PFSK-1 (cell line): ENCODE results near the gene APPL2.

Experiments
- POLR2AphosphoS5 ChIP-seq: IDR thresholded peaks from 2 replicates; pipeline ENCODE4 v1.6.1; 2012; ENCODE audit warnings: low read depth, mild to moderate bottlenecking, control low read depth, low read length, moderate library complexity
- SIN3A ChIP-seq: IDR thresholded peaks from 2 replicates; pipeline ENCODE4 v1.6.1; 2012; ENCODE audit warnings: mild to moderate bottlenecking, low read length, moderate library complexity, borderline replicate concordance; ENCODE audit not compliant: insufficient read depth
- TAF1 ChIP-seq: IDR thresholded peaks from 2 replicates; pipeline ENCODE4 v1.6.1; 2012; ENCODE audit warnings: low read length, control low read depth, borderline replicate concordance; ENCODE audit not compliant: insufficient read depth
- TF ChIP-seq, protein P1 (sequence below), 2 experiments: IDR thresholded peaks; 2 replicates each; pipeline versions ENCODE4 v1.6.1 to v1.8.0; 2011 to 2012; ENCODE audit warnings: low read depth in 2 of 2, low read length in 2 of 2, control low read depth in 1 of 2, inconsistent platforms in 1 of 2, mild to moderate bottlenecking in 1 of 2, moderate library complexity in 1 of 2; ENCODE audit not compliant: insufficient read depth in 1 of 2

DNA sequence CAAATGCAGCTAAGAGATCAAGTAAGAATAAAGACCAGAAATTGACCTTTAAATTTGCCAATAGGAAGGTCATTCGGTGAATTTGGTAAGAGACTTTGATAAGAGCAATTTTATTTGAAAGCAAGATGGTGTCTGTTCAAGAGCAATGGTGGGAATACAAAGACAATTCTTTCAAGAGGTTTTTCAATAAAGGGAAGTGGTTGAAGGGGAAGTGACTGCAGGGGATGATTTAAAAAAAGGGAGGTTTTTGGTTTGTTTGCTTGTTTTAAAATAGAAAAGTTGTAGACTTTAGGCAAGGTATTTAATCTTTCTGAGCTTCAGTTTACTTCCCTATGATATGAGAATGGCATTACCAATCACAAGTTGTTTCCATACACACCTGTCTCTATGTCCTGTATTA lies 4.3 kb upstream of the APPL2 start:
- TF ChIP-seq, protein P1, sequence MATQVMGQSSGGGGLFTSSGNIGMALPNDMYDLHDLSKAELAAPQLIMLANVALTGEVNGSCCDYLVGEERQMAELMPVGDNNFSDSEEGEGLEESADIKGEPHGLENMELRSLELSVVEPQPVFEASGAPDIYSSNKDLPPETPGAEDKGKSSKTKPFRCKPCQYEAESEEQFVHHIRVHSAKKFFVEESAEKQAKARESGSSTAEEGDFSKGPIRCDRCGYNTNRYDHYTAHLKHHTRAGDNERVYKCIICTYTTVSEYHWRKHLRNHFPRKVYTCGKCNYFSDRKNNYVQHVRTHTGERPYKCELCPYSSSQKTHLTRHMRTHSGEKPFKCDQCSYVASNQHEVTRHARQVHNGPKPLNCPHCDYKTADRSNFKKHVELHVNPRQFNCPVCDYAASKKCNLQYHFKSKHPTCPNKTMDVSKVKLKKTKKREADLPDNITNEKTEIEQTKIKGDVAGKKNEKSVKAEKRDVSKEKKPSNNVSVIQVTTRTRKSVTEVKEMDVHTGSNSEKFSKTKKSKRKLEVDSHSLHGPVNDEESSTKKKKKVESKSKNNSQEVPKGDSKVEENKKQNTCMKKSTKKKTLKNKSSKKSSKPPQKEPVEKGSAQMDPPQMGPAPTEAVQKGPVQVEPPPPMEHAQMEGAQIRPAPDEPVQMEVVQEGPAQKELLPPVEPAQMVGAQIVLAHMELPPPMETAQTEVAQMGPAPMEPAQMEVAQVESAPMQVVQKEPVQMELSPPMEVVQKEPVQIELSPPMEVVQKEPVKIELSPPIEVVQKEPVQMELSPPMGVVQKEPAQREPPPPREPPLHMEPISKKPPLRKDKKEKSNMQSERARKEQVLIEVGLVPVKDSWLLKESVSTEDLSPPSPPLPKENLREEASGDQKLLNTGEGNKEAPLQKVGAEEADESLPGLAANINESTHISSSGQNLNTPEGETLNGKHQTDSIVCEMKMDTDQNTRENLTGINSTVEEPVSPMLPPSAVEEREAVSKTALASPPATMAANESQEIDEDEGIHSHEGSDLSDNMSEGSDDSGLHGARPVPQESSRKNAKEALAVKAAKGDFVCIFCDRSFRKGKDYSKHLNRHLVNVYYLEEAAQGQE (IDR thresholded peaks at IDR 0.05; ENCODE audit: insufficient read depth in 1 of 2, low read depth in 2 of 2, low read length in 2 of 2) = no peak
- TF ChIP-seq SIN3A (no peak), POLR2AphosphoS5 (no peak), TAF1 (no peak)
